WTC11 (cell line): ENCODE data around the gene CD6. TPM values are rescaled to one million over a fixed set of nuclear protein-coding genes. Genes with fewer than 3 reads are reported as not detected.

Source experiments
- ATAC-seq: fragments of 200-7000 bp; cut with Tn5 transposase; 2 replicates; pipeline ENCODE4 v1.10.0; 2021; ENCODE audit warnings: mild to moderate bottlenecking, moderate library complexity
- CTCF ChIA-PET: fragments of 300-600 bp; sonication (Branson Sonifier 250); formaldehyde crosslinking; loops from one replicate; lab custom pipeline; 2021; ENCODE audit warnings: antibody characterized with exemption; lab: Charles Lee
- POLR2A ChIA-PET: fragments of 350-600 bp; sonication (Branson Sonifier 250); formaldehyde crosslinking; loops from one replicate; lab custom pipeline; 2021; ENCODE audit warnings: antibody characterized with exemption; lab: Charles Lee
- DNase-seq: peaks from one replicate; pipeline ENCODE4 v3.0.0; 2021; ENCODE audit warnings: low spot score
- H3K27ac Mint-ChIP-seq: 2 replicates; pipeline ENCODE4 v1.8.0; 2021; ENCODE audit warnings: mixed read lengths
- H3K27me3 Mint-ChIP-seq: 2 replicates; pipeline ENCODE4 v1.8.0; 2021; ENCODE audit warnings: low read depth, mild to moderate bottlenecking, moderate library complexity, mixed read lengths
- H3K36me3 Mint-ChIP-seq: 2 replicates; pipeline ENCODE4 v1.8.0; 2021; ENCODE audit warnings: mixed read lengths
- H3K4me1 Mint-ChIP-seq: 2 replicates; pipeline ENCODE4 v1.8.0; 2022; ENCODE audit warnings: mixed read lengths
- H3K4me3 Mint-ChIP-seq: 2 replicates; pipeline ENCODE4 v1.8.0; 2021; ENCODE audit warnings: mild to moderate bottlenecking, moderate library complexity, mixed read lengths
- H3K9me3 Mint-ChIP-seq: 2 replicates; pipeline ENCODE4 v1.8.0; 2021; ENCODE audit warnings: mixed read lengths
- CREM ChIP-seq: sonication (generic); formaldehyde crosslinking; IDR thresholded peaks from 2 replicates; pipeline ENCODE4 v1.8.1; 2022; ENCODE audit warnings: mild to moderate bottlenecking, missing genetic modification reagents, moderate library complexity
- E2F5 ChIP-seq: sonication (generic); formaldehyde crosslinking; IDR thresholded peaks from 2 replicates; pipeline ENCODE4 v1.8.1; 2022; ENCODE audit warnings: mild to moderate bottlenecking, moderate library complexity, missing genetic modification reagents
- FOXJ3 ChIP-seq: sonication (generic); formaldehyde crosslinking; IDR thresholded peaks from 2 replicates; pipeline ENCODE4 v1.9.0; 2021; ENCODE audit warnings: missing genetic modification reagents, mild to moderate bottlenecking, borderline replicate concordance
- GTF2I ChIP-seq: fragments of 250-450 bp; sonication (Bioruptor Pico); conservative IDR thresholded peaks from 2 replicates; pipeline ENCODE4 v1.4.0; 2021; ENCODE audit warnings: mild to moderate bottlenecking
- HMGXB4 ChIP-seq: sonication (generic); formaldehyde crosslinking; IDR thresholded peaks from 2 replicates; pipeline ENCODE4 v1.8.1; 2023; ENCODE audit warnings: mild to moderate bottlenecking, moderate library complexity, missing genetic modification reagents
- IRF1 ChIP-seq: sonication (generic); formaldehyde crosslinking; IDR thresholded peaks from 2 replicates; pipeline ENCODE4 v1.8.0; 2023; ENCODE audit warnings: missing genetic modification reagents
- JUN ChIP-seq: sonication (generic); formaldehyde crosslinking; IDR thresholded peaks from 2 replicates; pipeline ENCODE4 v1.8.0; 2023; ENCODE audit warnings: mild to moderate bottlenecking, missing genetic modification reagents
- MAX ChIP-seq: sonication (generic); formaldehyde crosslinking; IDR thresholded peaks from 2 replicates; pipeline ENCODE4 v1.8.0; 2022; ENCODE audit warnings: mild to moderate bottlenecking, missing genetic modification reagents
- MLX ChIP-seq: sonication (generic); formaldehyde crosslinking; IDR thresholded peaks from 2 replicates; pipeline ENCODE4 v1.8.1; 2023; ENCODE audit warnings: mild to moderate bottlenecking, missing genetic modification reagents, moderate library complexity
- OVOL2 ChIP-seq: fragments of 250-450 bp; sonication (Bioruptor Pico); IDR thresholded peaks from 2 replicates; pipeline ENCODE4 v1.9.0; 2021; ENCODE audit warnings: mild to moderate bottlenecking, borderline replicate concordance
- PREB ChIP-seq: sonication (generic); formaldehyde crosslinking; IDR thresholded peaks from 2 replicates; pipeline ENCODE4 v1.8.1; 2022; ENCODE audit warnings: mild to moderate bottlenecking, missing genetic modification reagents, moderate library complexity, borderline replicate concordance
- RELA ChIP-seq: sonication (generic); formaldehyde crosslinking; IDR thresholded peaks from 2 replicates; pipeline ENCODE4 v1.8.1; 2022; ENCODE audit warnings: missing genetic modification reagents, mild to moderate bottlenecking, borderline replicate concordance
- TEAD1 ChIP-seq: sonication (generic); formaldehyde crosslinking; IDR thresholded peaks from 2 replicates; pipeline ENCODE4 v1.8.0; 2022; ENCODE audit warnings: mild to moderate bottlenecking, missing genetic modification reagents
- ZNF232 ChIP-seq: sonication (generic); formaldehyde crosslinking; IDR thresholded peaks from 2 replicates; pipeline ENCODE4 v1.8.0; 2022; ENCODE audit warnings: mild to moderate bottlenecking, missing genetic modification reagents
- ZNF532 ChIP-seq: fragments of 250-450 bp; sonication (Bioruptor Pico); IDR thresholded peaks from 2 replicates; pipeline ENCODE4 v1.9.0; 2021; ENCODE audit warnings: mild to moderate bottlenecking, borderline replicate concordance
- total RNA-seq: library from RNA; stranded (reverse); gene quantifications from 3 replicates; pipeline ENCODE4 v1.2.3, GENCODE V29; 2021

CD6 gene
- total RNA-seq, 1 experiment from 2014 or later, result 1.0 TPM

- TF ChIP-seq MLX (CRISPR knock-in tag) (no peak), RELA (CRISPR knock-in tag) (no peak), HMGXB4 (CRISPR knock-in tag) (no peak), GTF2I (no peak), E2F5 (no peak)
Measured at GRCh38 chr11:60937144-60937527, 34.3 kb upstream of the CD6 start (continued).

GRCh38 chr11:60937811-60938210 is 33.7 kb upstream of the CD6 start:
- H3K4me1 Mint-ChIP-seq, result no peaks in the 10 kb centered on the region
- no peak overlapping the region for H3K4me3 Mint-ChIP-seq
- no peaks in the 10 kb centered on the region for H3K9me3 Mint-ChIP-seq
- H3K27me3 Mint-ChIP-seq, result no peaks in the 10 kb centered on the region
- peaks cover 4% of the 10 kb centered on the region; the same call in 1 of the 2 replicates for H3K36me3 Mint-ChIP-seq
- DNase-seq, result no peak
- CTCF ChIA-PET, result no interaction called here
- no peak overlapping the region for H3K27ac Mint-ChIP-seq
- POLR2A ChIA-PET, result no interaction called here
- ATAC-seq, result no peak
- no peak for TF ChIP-seq ZNF232
- no peak for TF ChIP-seq IRF1 (CRISPR knock-in tag)
- TF ChIP-seq JUN (CRISPR knock-in tag), result no peak
- no peak for TF ChIP-seq E2F5
- no peak for TF ChIP-seq HMGXB4 (CRISPR knock-in tag)
- no peak for TF ChIP-seq FOXJ3 (CRISPR knock-in tag)
- TF ChIP-seq TEAD1 (CRISPR knock-in tag), result no peak
- TF ChIP-seq, all 79 proteins: peak for 0

GRCh38 chr11:60938500-60938899 is 33.0 kb upstream of the CD6 start:
- POLR2A ChIA-PET, result no interaction called here
- Mint-ChIP-seq H3K4me1 (no peaks in the 10 kb centered on the region), H3K36me3 (0 out of 2 replicates have a peak, but pooled peaks cover 4% of the 10 kb centered on the region), H3K27ac (no peak overlapping the region), H3K27me3 (no peaks in the 10 kb centered on the region), H3K9me3 (no peaks in the 10 kb centered on the region), H3K4me3 (no peak overlapping the region)
- TF ChIP-seq CREM (CRISPR knock-in tag) (no peak), OVOL2 (no peak), ZNF532 (CRISPR knock-in tag) (no peak), E2F5 (no peak), PREB (CRISPR knock-in tag) (no peak), MAX (CRISPR knock-in tag) (no peak)
- ATAC-seq, result no peak; the same call in 1 of the 2 replicates
- DNase-seq, result no peak
- CTCF ChIA-PET, result no interaction called here
